Measurements from ENCODE around the gene ATP6V0A4.
"Not testable (repeated sequence)": the region's sequence is repeated elsewhere in the genome, so short reads cannot be mapped to it uniquely, and the experiment has no call there.

ATP6V0A4 gene

GRCh38 chr7:138801256-138801655, 3.3 kb upstream of the ATP6V0A4 start:
- DNase-seq: no peak

GRCh38 chr7:138799336-138800000, 1.5 kb upstream of the ATP6V0A4 start:
- no peak for DNase-seq

- DNase-seq: no peak
Measured at GRCh38 chr7:138798836-138799235, 840 bp upstream of the ATP6V0A4 start.

- DNase-seq: not testable (repeated sequence)
Measured at GRCh38 chr7:138797046-138797445, 950 bp downstream of the ATP6V0A4 start.

GRCh38 chr7:138796038-138796615, 1.9 kb downstream of the ATP6V0A4 start:
- no peak for DNase-seq

- no peak for DNase-seq
Measured at GRCh38 chr7:138785587-138786437, 12.2 kb downstream of the ATP6V0A4 start.

- DNase-seq: no peak
Measured at GRCh38 chr7:138784692-138785091, 13.3 kb downstream of the ATP6V0A4 start.

- DNase-seq: no peak
Measured at GRCh38 chr7:138781004-138781403, 17.0 kb downstream of the ATP6V0A4 start.

GRCh38 chr7:138776166-138776833, 21.7 kb downstream of the ATP6V0A4 start:
- DNase-seq: no peak

GRCh38 chr7:138773817-138774216, 24.2 kb downstream of the ATP6V0A4 start:
- DNase-seq: no peak

- no peak for DNase-seq
Measured at GRCh38 chr7:138773176-138773575, 24.8 kb downstream of the ATP6V0A4 start.

- no peak for DNase-seq
Measured at GRCh38 chr7:138770904-138771303, 27.1 kb downstream of the ATP6V0A4 start.

GRCh38 chr7:138768241-138768640, 29.8 kb downstream of the ATP6V0A4 start:
- DNase-seq: no peak

GRCh38 chr7:138756591-138757242, 41.3 kb downstream of the ATP6V0A4 start:
- DNase-seq: no peak

GRCh38 chr7:138755842-138756590, 42.0 kb downstream of the ATP6V0A4 start:
- no peak for DNase-seq

- no peak for DNase-seq
Measured at GRCh38 chr7:138755331-138755747, 42.7 kb downstream of the ATP6V0A4 start.

GRCh38 chr7:138753610-138754009, 44.4 kb downstream of the ATP6V0A4 start:
- DNase-seq: no peak

GRCh38 chr7:138753150-138753518, 44.9 kb downstream of the ATP6V0A4 start:
- no peak for DNase-seq

GRCh38 chr7:138752518-138753149, 45.4 kb downstream of the ATP6V0A4 start:
- no peak for DNase-seq

- DNase-seq: no peak
Measured at GRCh38 chr7:138750901-138751464, 47.0 kb downstream of the ATP6V0A4 start.

GRCh38 chr7:138750473-138750872, 47.5 kb downstream of the ATP6V0A4 start:
- no peak for DNase-seq
